Duodenal mucosa (tissue), 2 donors: ENCODE results near the gene CST9.

Source experiments
- H3K27ac ChIP-seq: one replicate; pipeline ENCODE4 v1.7.0; 2013; ENCODE audit warnings: low read depth, low read length
- H3K27me3 ChIP-seq, 2 donors: one replicate each; pipeline ENCODE4 v1.7.0; 2013; ENCODE audit warnings: low read length in 2 of 2, control low read depth in 1 of 2; ENCODE audit not compliant: insufficient read depth in 2 of 2, control insufficient read depth in 1 of 2
- H3K36me3 ChIP-seq, 2 donors: one replicate each; pipeline ENCODE4 v1.7.0; 2013; ENCODE audit warnings: low read length in 2 of 2, control low read depth in 1 of 2; ENCODE audit not compliant: insufficient read depth in 2 of 2, control insufficient read depth in 1 of 2
- H3K4me1 ChIP-seq, 2 donors: one replicate each; pipeline ENCODE4 v1.7.0; 2013; ENCODE audit warnings: low read length in 2 of 2, control low read depth in 1 of 2; ENCODE audit not compliant: insufficient read depth in 2 of 2, control insufficient read depth in 1 of 2
- H3K4me3 ChIP-seq, 2 donors: one replicate each; pipeline ENCODE4 v1.7.0; 2013; ENCODE audit warnings: low read length in 2 of 2, low read depth in 1 of 2
- H3K9ac ChIP-seq, 2 donors: one replicate each; pipeline ENCODE4 v1.7.0; 2013; ENCODE audit warnings: low read length in 2 of 2, low read depth in 1 of 2
- H3K9me3 ChIP-seq, 2 donors: one replicate each; pipeline ENCODE4 v1.7.0; 2013; ENCODE audit warnings: low read length in 2 of 2, control low read depth in 1 of 2; ENCODE audit not compliant: control insufficient read depth in 1 of 2

CST9 gene

DNA sequence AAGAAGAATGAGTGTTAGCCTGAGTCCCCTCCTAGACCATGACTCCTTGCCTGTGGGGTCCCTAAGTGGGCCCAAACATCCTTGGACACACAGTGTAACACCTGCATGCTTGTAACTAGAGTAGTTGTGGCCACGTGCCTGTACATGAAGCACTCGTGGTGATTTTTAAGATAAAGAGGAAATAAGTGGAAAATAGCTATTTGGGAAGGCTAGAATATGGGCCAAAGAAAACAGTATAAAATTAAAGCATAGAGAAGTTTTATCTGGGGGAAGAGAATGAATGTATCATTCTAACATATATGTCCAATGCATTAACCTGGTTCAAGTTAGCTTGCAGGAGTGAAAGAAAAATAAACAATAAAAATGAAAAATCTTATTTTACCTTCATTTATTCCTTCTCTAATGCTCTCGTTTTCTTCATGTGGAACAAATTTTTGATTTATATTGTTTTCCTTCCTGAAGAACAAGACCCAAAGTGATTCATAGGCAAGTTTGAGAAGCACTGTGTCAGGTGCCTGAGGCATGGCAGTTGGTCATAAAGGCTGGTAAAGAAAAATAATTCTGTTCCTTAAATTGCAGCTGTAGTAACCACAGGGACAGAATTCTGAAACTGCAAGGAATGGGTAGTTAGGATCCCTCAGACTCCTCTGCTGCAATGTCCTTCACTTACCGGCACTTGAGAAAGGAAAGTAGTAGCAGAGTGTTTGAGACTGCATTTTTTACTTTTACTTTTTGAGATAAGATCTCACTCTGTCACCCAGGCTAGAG, 40.6 kb upstream of the CST9 start:
- H3K4me1 ChIP-seq, result peaks cover 0 to 3% of the 10 kb centered on the region in 2 donors
- H3K9ac ChIP-seq, result no peak overlapping the region
- no peaks in the 10 kb centered on the region for H3K9me3 ChIP-seq
- H3K27ac ChIP-seq, result no peak overlapping the region
- no peaks in the 10 kb centered on the region for H3K36me3 ChIP-seq
- no peak overlapping the region for H3K4me3 ChIP-seq
- H3K27me3 ChIP-seq, result no peaks in the 10 kb centered on the region

DNA sequence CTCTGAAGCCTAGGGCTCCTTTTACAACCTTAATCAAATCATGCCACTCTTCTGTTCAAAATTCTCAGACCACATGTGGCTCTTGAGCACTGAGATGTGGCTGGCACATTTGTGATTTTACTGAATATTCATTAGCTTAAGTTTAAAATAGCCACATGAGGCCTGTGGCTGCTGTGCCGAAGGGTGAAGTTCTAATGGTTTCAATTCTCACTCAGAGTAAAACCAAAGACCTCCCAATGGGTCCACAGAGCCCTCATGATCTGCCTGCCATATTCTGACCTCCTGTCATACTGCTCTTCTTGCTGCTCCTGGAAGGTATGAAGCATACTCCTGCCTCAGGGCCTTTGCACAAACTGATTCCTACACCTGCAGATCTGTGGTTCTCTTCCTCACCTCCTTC, 39.9 kb upstream of the CST9 start:
- H3K4me3 ChIP-seq, result no peak overlapping the region
- no peaks in the 10 kb centered on the region for H3K36me3 ChIP-seq
- no peak overlapping the region for H3K9ac ChIP-seq
- no peaks in the 10 kb centered on the region for H3K9me3 ChIP-seq
- peaks cover 0 to 3% of the 10 kb centered on the region in 2 donors for H3K4me1 ChIP-seq
- no peak overlapping the region for H3K27ac ChIP-seq
- H3K27me3 ChIP-seq, result no peaks in the 10 kb centered on the region

DNA sequence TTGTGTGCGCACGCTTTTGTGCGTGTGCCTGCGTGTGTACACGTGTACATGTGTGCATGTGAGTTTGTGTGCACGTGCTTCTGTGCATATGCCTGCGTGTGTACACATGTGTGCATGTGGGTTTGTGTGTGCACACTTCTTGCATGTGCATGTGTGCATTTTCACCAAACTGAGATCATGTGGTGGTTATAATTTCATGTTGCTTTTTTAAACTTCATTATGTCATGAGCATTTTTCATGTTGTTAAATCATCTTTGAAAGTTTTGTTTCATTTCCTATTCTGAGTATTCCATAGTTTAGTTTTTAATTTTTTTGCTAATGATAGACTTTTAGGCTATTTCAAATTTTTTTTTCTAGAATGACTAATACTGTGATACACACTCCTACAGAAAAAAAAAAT, 38.4 kb upstream of the CST9 start:
- no peak overlapping the region for H3K9ac ChIP-seq
- H3K9me3 ChIP-seq, result no peaks in the 10 kb centered on the region
- H3K4me3 ChIP-seq, result no peak overlapping the region
- no peaks in the 10 kb centered on the region for H3K36me3 ChIP-seq
- no peak overlapping the region for H3K27ac ChIP-seq
- peaks cover 10% of the 10 kb centered on the region in 2 donors for H3K4me1 ChIP-seq
- H3K27me3 ChIP-seq, result no peaks in the 10 kb centered on the region

DNA sequence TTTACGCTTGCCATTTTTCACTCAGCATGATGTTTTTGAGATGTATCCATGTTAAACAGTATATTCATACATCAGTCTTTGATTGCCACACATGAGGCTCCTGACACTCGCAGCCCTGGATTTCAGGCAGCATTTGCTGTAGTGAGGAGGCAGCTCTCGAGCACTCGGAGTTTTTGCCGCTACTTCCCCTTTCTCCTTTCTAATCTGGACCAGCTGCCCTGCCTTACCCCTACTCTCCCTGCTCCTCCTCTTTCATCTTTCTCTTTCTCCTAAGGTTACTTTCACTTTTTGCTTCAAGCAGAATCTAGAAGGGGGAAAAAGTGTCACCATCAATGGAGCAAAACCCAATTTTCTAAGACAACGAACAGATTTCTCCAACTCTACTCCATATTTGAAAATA, 37.9 kb upstream of the CST9 start:
- no peak overlapping the region for H3K27ac ChIP-seq
- peaks cover 10% of the 10 kb centered on the region in 2 donors for H3K4me1 ChIP-seq
- no peak overlapping the region for H3K4me3 ChIP-seq

DNA sequence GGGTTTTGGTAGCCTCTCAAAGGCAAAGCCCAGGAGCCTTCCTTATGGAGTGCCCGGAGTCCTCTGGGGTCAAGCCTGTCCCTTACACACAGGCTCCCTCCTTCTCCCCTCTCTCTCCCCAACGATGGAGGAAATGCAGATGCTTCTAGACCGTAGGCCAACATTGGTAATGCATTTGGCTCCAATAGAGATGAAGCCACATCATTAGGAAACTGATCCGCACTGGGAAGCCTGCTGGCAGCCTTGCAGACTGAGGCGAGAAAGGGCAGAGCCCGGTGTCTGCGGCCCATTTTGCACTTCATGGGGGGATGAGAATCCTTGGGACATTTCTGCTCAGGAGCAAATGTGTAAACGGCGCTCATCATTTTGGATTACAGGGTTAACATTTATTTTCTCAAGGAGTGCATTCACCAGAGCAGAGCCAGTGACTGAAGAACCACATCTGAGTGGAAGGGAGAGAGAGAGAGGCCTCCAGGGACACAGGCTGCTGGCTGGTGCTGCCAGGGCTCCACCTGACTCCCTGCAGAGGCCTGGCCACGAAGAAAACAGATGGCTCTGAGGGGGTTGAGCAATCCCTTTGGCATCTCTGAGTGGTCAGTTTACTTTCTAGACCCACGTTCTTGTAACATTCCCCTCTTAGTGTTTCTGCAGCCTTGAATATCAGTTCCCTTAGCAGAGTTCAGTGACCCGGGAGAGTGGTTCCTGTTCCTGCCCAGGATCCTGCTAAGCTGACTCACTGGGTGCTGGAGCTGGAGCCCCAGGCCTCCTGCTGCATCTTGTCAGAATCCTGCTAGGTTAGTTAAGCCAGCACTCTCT, 36.4 kb upstream of the CST9 start:
- H3K4me3 ChIP-seq, result no peak overlapping the region
- no peak overlapping the region for H3K9ac ChIP-seq
- H3K27ac ChIP-seq, result no peak overlapping the region
- H3K27me3 ChIP-seq, result no peaks in the 10 kb centered on the region
- peaks cover 10% of the 10 kb centered on the region in 2 donors for H3K4me1 ChIP-seq
- no peaks in the 10 kb centered on the region for H3K36me3 ChIP-seq
- no peaks in the 10 kb centered on the region for H3K9me3 ChIP-seq

More for the DNA sequence above, 37.9 kb upstream of the CST9 start:
- Histone ChIP-seq H3K9ac (no peak overlapping the region), H3K9me3 (no peaks in the 10 kb centered on the region), H3K27me3 (no peaks in the 10 kb centered on the region), H3K36me3 (no peaks in the 10 kb centered on the region)

DNA sequence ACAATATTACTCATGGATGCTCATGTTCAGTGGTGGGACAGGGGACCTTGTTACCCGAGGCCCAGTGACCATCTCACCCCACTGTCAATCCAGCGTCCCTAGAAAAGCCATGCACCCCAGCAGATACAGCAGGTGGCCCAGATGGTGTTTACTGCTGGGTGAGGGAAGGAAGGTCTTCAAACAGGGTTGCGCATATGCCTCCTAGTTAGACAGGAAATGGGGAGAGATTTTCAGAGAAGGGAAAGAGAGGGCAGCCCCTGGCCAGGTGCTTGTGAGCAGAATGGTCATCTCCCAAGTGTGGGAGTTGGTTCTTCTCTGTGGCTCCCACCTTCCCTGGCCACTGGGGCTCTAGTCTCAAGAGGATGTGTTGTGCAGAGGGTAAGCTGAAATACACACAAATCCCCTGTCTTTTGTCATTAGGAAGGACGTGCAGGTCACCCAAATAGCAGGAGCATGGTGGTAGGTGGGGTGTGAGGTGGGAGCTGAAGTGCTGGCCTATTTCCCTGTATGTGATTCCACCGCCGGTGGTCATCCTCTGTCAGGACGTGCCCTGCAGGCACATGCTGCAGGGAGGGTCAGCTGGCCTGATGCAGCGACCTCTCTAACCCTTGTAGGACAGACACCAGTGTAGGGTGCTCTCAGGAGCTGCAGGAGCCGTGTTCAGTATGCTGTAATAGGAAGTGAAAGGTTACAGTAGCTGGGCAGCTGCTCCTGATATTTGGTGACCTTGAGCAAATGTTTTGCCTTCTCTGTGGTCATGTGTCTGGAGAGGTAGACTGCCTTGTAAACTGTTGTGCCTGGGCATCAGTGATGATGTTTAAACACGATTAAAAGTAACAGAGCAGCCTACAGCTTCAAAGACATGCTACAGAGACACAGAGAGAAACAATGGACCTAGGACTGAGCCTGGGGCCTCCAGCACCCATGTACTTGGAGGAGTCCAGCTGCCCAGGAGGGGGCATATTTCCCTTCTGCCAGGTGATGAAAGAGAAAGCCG, 35.3 kb upstream of the CST9 start:
- Histone ChIP-seq H3K9me3 (no peaks in the 10 kb centered on the region), H3K27me3 (no peaks in the 10 kb centered on the region), H3K27ac (no peak overlapping the region), H3K36me3 (no peaks in the 10 kb centered on the region), H3K9ac (no peak overlapping the region), H3K4me1 (peaks cover 13 to 18% of the 10 kb centered on the region in 2 donors), H3K4me3 (no peak overlapping the region)

DNA sequence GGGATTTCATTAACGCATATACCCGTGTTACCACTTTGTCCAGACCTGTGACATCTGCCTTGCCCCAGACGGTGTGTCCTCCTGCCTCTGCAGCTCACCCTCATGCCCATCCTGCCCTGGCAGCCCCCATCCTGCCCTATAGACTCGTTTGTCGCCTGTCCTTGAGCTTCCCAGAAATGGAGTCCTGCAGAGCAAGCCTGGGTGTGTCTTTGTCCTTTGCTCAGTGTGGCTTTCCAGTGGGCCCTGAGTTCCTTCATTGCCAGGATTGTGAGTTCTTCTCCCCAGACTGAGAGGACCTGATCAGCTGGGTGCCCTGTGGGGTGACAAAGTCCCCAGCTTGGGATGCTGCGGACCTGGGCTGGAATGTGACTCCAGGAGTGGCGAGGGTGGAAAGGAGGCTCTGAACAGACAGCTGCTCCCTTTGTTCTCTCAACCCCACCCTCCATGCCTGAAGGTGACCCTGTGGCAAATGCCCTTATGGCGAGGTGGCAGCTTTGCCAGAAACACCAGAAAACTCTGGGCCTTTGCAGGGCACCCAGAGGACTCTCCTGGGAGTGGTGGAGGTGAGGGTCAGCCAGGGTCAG, 34.4 kb upstream of the CST9 start:
- H3K27me3 ChIP-seq, result no peaks in the 10 kb centered on the region
- H3K9ac ChIP-seq, result no peak overlapping the region
- H3K4me3 ChIP-seq, result no peak overlapping the region
- no peaks in the 10 kb centered on the region for H3K9me3 ChIP-seq
- H3K4me1 ChIP-seq, result peaks cover 17 to 23% of the 10 kb centered on the region in 2 donors
- no peak overlapping the region for H3K27ac ChIP-seq
- H3K36me3 ChIP-seq, result peaks cover 0 to under 1% of the 10 kb centered on the region in 2 donors

DNA sequence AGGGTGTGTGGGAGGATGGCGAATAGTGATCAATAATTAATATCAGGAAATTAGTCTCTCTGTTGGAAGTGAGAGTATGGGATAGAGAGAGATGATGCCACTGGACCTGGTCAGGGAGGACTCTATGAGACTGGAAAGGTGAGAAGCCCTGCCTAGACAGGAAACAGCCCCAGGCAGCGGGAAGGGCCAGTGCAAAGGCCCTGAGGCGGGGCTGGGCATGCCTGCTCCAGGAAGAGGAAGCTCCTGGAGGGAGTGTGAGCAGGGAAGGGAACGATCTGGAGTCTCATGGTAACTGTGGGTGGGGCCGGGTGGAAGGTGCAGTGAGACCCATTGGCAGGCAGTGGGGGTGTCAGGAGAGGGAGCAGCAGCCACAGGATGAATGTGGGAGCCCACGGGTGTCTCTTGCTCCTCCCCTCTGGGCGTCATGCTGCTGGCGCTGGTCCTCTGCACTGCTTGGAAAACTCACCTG, 33.8 kb upstream of the CST9 start:
- Histone ChIP-seq H3K27me3 (no peaks in the 10 kb centered on the region), H3K4me3 (no peak overlapping the region), H3K9ac (no peak overlapping the region), H3K36me3 (peaks cover 0 to 6% of the 10 kb centered on the region in 2 donors), H3K27ac (no peak overlapping the region), H3K9me3 (no peaks in the 10 kb centered on the region), H3K4me1 (peaks cover 23 to 29% of the 10 kb centered on the region in 2 donors)

DNA sequence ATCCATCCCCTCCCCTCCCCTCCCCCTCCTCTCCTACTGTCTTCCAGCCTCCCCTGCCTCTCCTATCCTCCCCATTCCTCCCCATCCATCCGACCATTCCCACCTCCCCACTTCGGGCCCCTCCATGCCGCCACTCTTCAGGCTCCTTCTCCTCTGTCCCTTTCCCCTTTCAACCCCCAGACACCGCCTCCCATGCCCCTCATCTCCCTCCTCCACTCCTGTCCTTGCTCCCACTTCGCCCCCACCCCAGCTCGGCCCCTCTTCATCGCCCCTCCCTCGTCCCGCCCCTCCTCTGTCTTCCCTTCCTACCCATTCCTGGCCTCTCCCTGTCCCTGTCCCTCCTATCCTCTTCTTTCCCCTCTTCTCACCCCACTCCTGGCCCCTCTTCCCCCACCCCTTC, 32.6 kb upstream of the CST9 start:
- Histone ChIP-seq H3K9ac (no peak overlapping the region), H3K27ac (no peak overlapping the region)

More for the DNA sequence above, 32.6 kb upstream of the CST9 start:
- Histone ChIP-seq H3K4me1 (peaks cover 26 to 29% of the 10 kb centered on the region in 2 donors), H3K4me3 (no peak overlapping the region), H3K36me3 (peaks cover 0 to 18% of the 10 kb centered on the region in 2 donors), H3K27me3 (no peaks in the 10 kb centered on the region), H3K9me3 (no peaks in the 10 kb centered on the region)
